A673 (cell line): ENCODE data around the gene SLC17A5. TPM values are rescaled to one million over a fixed set of nuclear protein-coding genes. Genes with fewer than 3 reads are reported as not detected.

Source experiments
- BruUV-seq: library from RNA; stranded (reverse); fragments of 400-500 nt; replicated peaks from 2 replicates; lab custom pipeline; 2021; lab: Mats Ljungman, UMichigan
- CTCF ChIA-PET: fragments of 300-600 bp; sonication (Branson Sonifier 250); formaldehyde crosslinking; loops from one replicate; lab custom pipeline; 2022; ENCODE audit warnings: antibody characterized with exemption; lab: Charles Lee
- POLR2A ChIA-PET: fragments of 300-600 bp; sonication (Branson Sonifier 250); formaldehyde crosslinking; loops from one replicate; lab custom pipeline; 2022; ENCODE audit warnings: antibody characterized with exemption; ENCODE audit not compliant: low non-redundant PET; lab: Charles Lee
- DNase-seq: peaks from one replicate; pipeline ENCODE4 v3.0.0-alpha.2; 2015; ENCODE audit warnings: low spot score
- H3K27ac ChIP-seq: fragments of 200-600 bp; sonication (generic); 2 replicates; pipeline ENCODE4 v1.5.1; 2016; ENCODE audit warnings: mixed run types, low read depth, mild to moderate bottlenecking, mixed read lengths, antibody characterized with exemption, low read length; ENCODE audit not compliant: poor library complexity, severe bottlenecking
- H3K27me3 ChIP-seq: fragments of 200-600 bp; sonication (generic); replicated peaks from 2 replicates; pipeline ENCODE4 v1.6.1; 2017; ENCODE audit warnings: mixed run types, low read depth, mild to moderate bottlenecking, mixed read lengths, antibody characterized with exemption, low read length; ENCODE audit not compliant: insufficient read depth, poor library complexity
- H3K36me3 ChIP-seq: fragments of 200-600 bp; sonication (generic); 2 replicates; pipeline ENCODE4 v1.6.1; 2016; ENCODE audit warnings: mixed run types, mild to moderate bottlenecking, mixed read lengths, antibody characterized with exemption, low read length; ENCODE audit not compliant: insufficient read depth, poor library complexity, severe bottlenecking
- H3K4me1 ChIP-seq: fragments of 200-600 bp; sonication (generic); 2 replicates; pipeline ENCODE4 v1.6.1; 2017; ENCODE audit warnings: mixed run types, mild to moderate bottlenecking, mixed read lengths, antibody characterized with exemption, low read length; ENCODE audit not compliant: insufficient read depth, poor library complexity, severe bottlenecking
- H3K4me3 ChIP-seq: fragments of 200-600 bp; sonication (generic); 2 replicates; pipeline ENCODE4 v1.5.1; 2016; ENCODE audit warnings: low read depth, mixed run types, mild to moderate bottlenecking, mixed read lengths, low read length; ENCODE audit not compliant: poor library complexity, severe bottlenecking
- H3K9me3 ChIP-seq: fragments of 200-600 bp; sonication (generic); 2 replicates; pipeline ENCODE4 v1.6.1; 2016; ENCODE audit warnings: mixed run types, low read depth, mild to moderate bottlenecking, mixed read lengths, antibody characterized with exemption, low read length; ENCODE audit not compliant: poor library complexity, severe bottlenecking
- CTCF ChIP-seq: fragments of 300-800, 200-600 bp; sonication (generic); conservative IDR thresholded peaks from 2 replicates; pipeline ENCODE4 v1.5.1; 2017; ENCODE audit warnings: low read depth, mild to moderate bottlenecking, antibody characterized with exemption, low read length, moderate library complexity, mixed read lengths
- EZH2 ChIP-seq: fragments of 200-600 bp; sonication (generic); IDR thresholded peaks from 2 replicates; pipeline ENCODE4 v1.6.1; 2017; ENCODE audit warnings: borderline replicate concordance, low read depth, mild to moderate bottlenecking, mixed read lengths, antibody characterized with exemption, low read length; ENCODE audit not compliant: poor library complexity, severe bottlenecking
- intact Hi-C: fragments of 100-400 bp; cut with micrococcal nuclease; formaldehyde crosslinking; loops from one replicate; pipeline ENCODE4 v1.10.0; 2022; ENCODE audit not compliant: unreplicated experiment
- total RNA-seq: library from RNA; stranded (reverse); gene quantifications from 2 replicates; pipeline ENCODE4 v1.2.3, GENCODE V29; 2021

The SLC17A5 gene
- total RNA-seq, 1 experiment from 2014 or later, result 6.1 TPM

GRCh38 chr6:73702444-73702843 lies 48.7 kb upstream of the SLC17A5 start:
- BruUV-seq, result no TSS peak
- H3K27me3 ChIP-seq, result no peaks in the 10 kb centered on the region
- no peaks in the 10 kb centered on the region for H3K4me1 ChIP-seq
- TF ChIP-seq CTCF, result no peak
- TF ChIP-seq EZH2, result no peak
- no peaks in the 10 kb centered on the region for H3K9me3 ChIP-seq
- no peaks in the 10 kb centered on the region for H3K36me3 ChIP-seq
- no peak overlapping the region for H3K4me3 ChIP-seq
- ChIA-PET POLR2A (no interaction called here), CTCF (interaction anchor here (0.6 kb wide), 1 partner anchor 14 kb away, joined by 4 read pairs; no protein-coding TSS in a partner anchor)
- intact Hi-C loops, result no loop called here
- no peak overlapping the region for H3K27ac ChIP-seq
- no peak for DNase-seq

- Histone ChIP-seq H3K27me3 (no peaks in the 10 kb centered on the region), H3K4me3 (no peak overlapping the region), H3K27ac (no peak overlapping the region), H3K4me1 (peaks cover 5% of the 10 kb centered on the region), H3K9me3 (no peaks in the 10 kb centered on the region), H3K36me3 (no peaks in the 10 kb centered on the region)
- BruUV-seq, result no TSS peak
- TF ChIP-seq CTCF (no peak), EZH2 (no peak)
- intact Hi-C loops, result no loop called here
- CTCF ChIA-PET, result no interaction called here
- POLR2A ChIA-PET, result interaction anchor here (0.7 kb wide), 1 partner anchor 987 kb away, joined by 7 read pairs; no protein-coding TSS in a partner anchor
- DNase-seq, result no peak
Observed at GRCh38 chr6:73699676-73700459, 46.1 kb upstream of the SLC17A5 start.

GRCh38 chr6:73696966-73697655 lies 43.3 kb upstream of the SLC17A5 start:
- no peak for TF ChIP-seq CTCF
- no peak for TF ChIP-seq EZH2
- no peak overlapping the region for H3K27ac ChIP-seq
- no peaks in the 10 kb centered on the region for H3K27me3 ChIP-seq
- DNase-seq, result no peak
- intact Hi-C loops, result no loop called here
- no peaks in the 10 kb centered on the region for H3K9me3 ChIP-seq
- H3K4me3 ChIP-seq, result peak overlapping the region; percentile 54
- peaks cover 5% of the 10 kb centered on the region for H3K4me1 ChIP-seq
- CTCF ChIA-PET, result no interaction called here
- POLR2A ChIA-PET, result no interaction called here
- no TSS peak for BruUV-seq
- no peaks in the 10 kb centered on the region for H3K36me3 ChIP-seq
